DND-41 (cell line): ENCODE measurements around the gene ZNF827.

Experiments used
- ATAC-seq: fragments of 200-7000 bp; cut with Tn5 transposase; 3 replicates; pipeline ENCODE4 v1.9.1; 2021; ENCODE audit warnings: low read depth; ENCODE audit not compliant: insufficient read depth
- DNase-seq: peaks from one replicate; pipeline ENCODE4 v3.0.0-alpha.2; 2020
- H2AFZ ChIP-seq: 2 replicates; pipeline ENCODE4 v1.6.0; 2012; ENCODE audit warnings: low read depth, low read length
- H3K27ac ChIP-seq: 2 replicates; pipeline ENCODE4 v1.5.1; 2012; ENCODE audit warnings: low read length, inconsistent platforms
- H3K27me3 ChIP-seq: fragments of 200-600 bp; sonication (generic); 2 replicates; pipeline ENCODE4 v1.6.0; 2012; ENCODE audit warnings: low read length, mild to moderate bottlenecking, inconsistent platforms; ENCODE audit not compliant: insufficient read depth, poor library complexity
- H3K36me3 ChIP-seq: 2 replicates; pipeline ENCODE4 v1.5.1; 2012; ENCODE audit warnings: low read length, inconsistent platforms; ENCODE audit not compliant: insufficient read depth
- H3K4me1 ChIP-seq: 2 replicates; pipeline ENCODE4 v1.5.1; 2012; ENCODE audit warnings: mild to moderate bottlenecking, low read length; ENCODE audit not compliant: insufficient read depth
- H3K4me2 ChIP-seq: 2 replicates; pipeline ENCODE4 v1.6.0; 2012; ENCODE audit warnings: mild to moderate bottlenecking, moderate library complexity, low read length, inconsistent platforms; ENCODE audit not compliant: insufficient read depth
- H3K4me3 ChIP-seq, 2 experiments: fragments of 200-600 bp in 1 of 2; shearing (Covaris generic) in 1 of 2; 2 replicates each; pipeline ENCODE4 v1.5.1; 2012 to 2016; ENCODE audit warnings: inconsistent platforms in 2 of 2, low read length in 2 of 2, mild to moderate bottlenecking in 2 of 2, low read depth in 1 of 2, moderate library complexity in 1 of 2
- H3K79me2 ChIP-seq: 2 replicates; pipeline ENCODE4 v1.6.0; 2012; ENCODE audit warnings: low read length, inconsistent platforms; ENCODE audit not compliant: insufficient read depth
- H3K9ac ChIP-seq: 2 replicates; pipeline ENCODE4 v1.6.0; 2012; ENCODE audit warnings: low read depth, mild to moderate bottlenecking, inconsistent platforms, low read length, moderate library complexity
- H3K9me3 ChIP-seq: 2 replicates; pipeline ENCODE4 v1.5.1; 2012; ENCODE audit warnings: low read length, moderate library complexity, mild to moderate bottlenecking, inconsistent platforms; ENCODE audit not compliant: insufficient read depth, severe bottlenecking
- H4K20me1 ChIP-seq: 2 replicates; pipeline ENCODE4 v1.6.0; 2012; ENCODE audit warnings: low read length; ENCODE audit not compliant: insufficient read depth
- CTCF ChIP-seq: IDR thresholded peaks from 2 replicates; pipeline ENCODE4 v1.5.1; 2012; ENCODE audit warnings: borderline replicate concordance, low read length, moderate library complexity, mild to moderate bottlenecking; ENCODE audit not compliant: poor library complexity, severe bottlenecking; ENCODE audit errors: extremely low read depth
- EZH2 ChIP-seq: IDR thresholded peaks from 3 replicates; pipeline ENCODE4 v1.6.1; 2012; ENCODE audit warnings: borderline replicate concordance, low read depth, mild to moderate bottlenecking, moderate library complexity, low read length, inconsistent platforms; ENCODE audit not compliant: severe bottlenecking

The ZNF827 gene

GRCh38 chr4:145762719-145763118, 175.9 kb downstream of the ZNF827 start:
- Histone ChIP-seq H3K4me3 (no peak overlapping the region), H4K20me1 (no peaks in the 10 kb centered on the region), H2AFZ (no peak overlapping the region), H3K9ac (no peak overlapping the region), H3K79me2 (no peaks in the 10 kb centered on the region), H3K27me3 (no peaks in the 10 kb centered on the region), H3K27ac (no peak overlapping the region), H3K4me1 (no peaks in the 10 kb centered on the region), H3K36me3 (no peaks in the 10 kb centered on the region), H3K9me3 (no peaks in the 10 kb centered on the region), H3K4me2 (no peak overlapping the region)
- TF ChIP-seq CTCF (no peak), EZH2 (no peak)
- no peak for ATAC-seq
- DNase-seq = no peak

GRCh38 chr4:145760961-145761929, 177.4 kb downstream of the ZNF827 start:
- Histone ChIP-seq H2AFZ (no peak overlapping the region), H3K36me3 (no peaks in the 10 kb centered on the region), H3K9ac (no peak overlapping the region), H3K9me3 (no peaks in the 10 kb centered on the region), H3K4me1 (no peaks in the 10 kb centered on the region), H3K4me3 (no peak overlapping the region), H3K79me2 (no peaks in the 10 kb centered on the region), H3K27ac (no peak overlapping the region), H3K27me3 (no peaks in the 10 kb centered on the region), H4K20me1 (no peaks in the 10 kb centered on the region), H3K4me2 (no peak overlapping the region)
- no peak for ATAC-seq
- no peak for TF ChIP-seq EZH2
- TF ChIP-seq CTCF = no peak
- no peak for DNase-seq

- no peaks in the 10 kb centered on the region for H3K36me3 ChIP-seq
- no peaks in the 10 kb centered on the region for H4K20me1 ChIP-seq
- ATAC-seq (no peak), DNase-seq (no peak)
- H3K9me3 ChIP-seq = no peaks in the 10 kb centered on the region
- no peaks in the 10 kb centered on the region for H3K4me1 ChIP-seq
- H3K9ac ChIP-seq = no peak overlapping the region
- no peak overlapping the region for H2AFZ ChIP-seq
- no peak overlapping the region for H3K27ac ChIP-seq
- no peak overlapping the region for H3K4me2 ChIP-seq
- TF ChIP-seq EZH2 = no peak
- TF ChIP-seq CTCF = no peak
- no peaks in the 10 kb centered on the region for H3K79me2 ChIP-seq
- H3K4me3 ChIP-seq = no peak overlapping the region
- no peaks in the 10 kb centered on the region for H3K27me3 ChIP-seq
Observed at GRCh38 chr4:145760176-145760575, 178.4 kb downstream of the ZNF827 start.
